Ishikawa (cell line): ENCODE measurements around the gene PRRT1B.

Experiments used
- CEBPB ChIP-seq: IDR thresholded peaks from 2 replicates; pipeline ENCODE4 v1.6.1; 2012
- CREB1 ChIP-seq: IDR thresholded peaks from 2 replicates; pipeline ENCODE4 v1.6.1; 2012; ENCODE audit warnings: low read depth
- EGR1 ChIP-seq: IDR thresholded peaks from 2 replicates; pipeline ENCODE4 v1.6.1; 2012
- EP300 ChIP-seq: IDR thresholded peaks from 2 replicates; pipeline ENCODE4 v1.6.1; 2012; ENCODE audit warnings: borderline replicate concordance
- FOXM1 ChIP-seq: IDR thresholded peaks from 2 replicates; pipeline ENCODE4 v1.6.1; 2012; ENCODE audit warnings: low read depth, borderline replicate concordance
- NFIC ChIP-seq: IDR thresholded peaks from 2 replicates; pipeline ENCODE4 v1.6.1; 2012
- RAD21 ChIP-seq: IDR thresholded peaks from 2 replicates; pipeline ENCODE4 v1.6.1; 2012; ENCODE audit warnings: low read depth
- TAF1 ChIP-seq: IDR thresholded peaks from 2 replicates; pipeline ENCODE4 v1.6.1; 2012; ENCODE audit warnings: low read depth, mild to moderate bottlenecking
- TCF12 ChIP-seq: IDR thresholded peaks from 2 replicates; pipeline ENCODE4 v1.6.1; 2012; ENCODE audit warnings: low read depth
- TEAD4 ChIP-seq: IDR thresholded peaks from 2 replicates; pipeline ENCODE4 v1.6.1; 2012
- YY1 ChIP-seq: IDR thresholded peaks from 2 replicates; pipeline ENCODE4 v1.6.1; 2012; ENCODE audit warnings: low read depth
- ZBTB7A ChIP-seq: IDR thresholded peaks from 2 replicates; pipeline ENCODE4 v1.6.1; 2012; ENCODE audit warnings: low read depth
- TF ChIP-seq, protein P1 (sequence below): IDR thresholded peaks from 2 replicates; pipeline ENCODE4 v1.6.1; 2012; ENCODE audit warnings: low read depth, mild to moderate bottlenecking
- TF ChIP-seq, protein P2 (sequence below): IDR thresholded peaks from 2 replicates; pipeline ENCODE4 v1.6.1; 2012
- TF ChIP-seq, protein P3 (sequence below): IDR thresholded peaks from 2 replicates; pipeline ENCODE4 v1.6.1; 2012

The PRRT1B gene

DNA sequence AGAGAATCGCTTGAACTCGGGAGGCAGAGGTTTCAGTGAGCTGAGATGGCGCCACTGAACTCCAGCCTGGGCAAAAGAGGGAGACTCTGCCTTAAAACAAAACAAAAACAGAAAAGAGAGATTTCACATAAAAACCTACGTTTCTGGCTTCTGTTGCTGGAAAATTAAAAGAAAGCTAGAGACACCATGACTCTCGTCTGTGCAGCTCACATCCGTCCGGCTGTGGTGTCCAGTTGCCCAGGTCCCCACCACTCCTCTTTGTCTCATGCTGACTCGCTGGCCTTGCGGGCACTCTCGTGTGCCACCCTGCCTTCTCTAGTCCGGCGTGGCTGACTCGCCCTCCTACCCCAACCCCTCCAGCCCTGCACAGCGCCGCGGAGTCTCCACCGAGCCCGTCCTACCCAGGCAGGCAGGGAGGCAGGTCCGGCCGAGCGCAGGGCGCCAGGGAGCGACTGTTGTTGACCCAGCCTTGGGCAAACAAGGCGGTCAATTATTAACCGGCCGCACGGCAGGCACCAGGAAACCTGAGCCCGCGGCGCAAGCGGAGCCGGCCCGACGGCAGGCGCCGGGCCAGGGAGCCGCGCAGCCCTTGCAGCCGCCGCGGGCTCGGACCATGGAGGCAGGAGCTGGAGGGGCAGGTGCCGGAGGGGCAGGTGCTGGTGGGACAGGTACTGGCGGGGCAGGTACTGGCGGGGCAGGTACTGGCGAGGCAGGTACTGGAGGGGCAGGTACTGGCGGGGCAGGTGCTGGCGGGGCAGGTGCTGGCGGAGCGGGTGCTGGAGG, at the start of gene PRRT1B:
PRRT1B (plus strand) TSS at position 521 of the 783 bp plus-strand sequence; CDS start at position 614, 93 bp downstream.
- TF ChIP-seq RAD21, result no peak
- no peak for TF ChIP-seq EGR1
- TF ChIP-seq, protein P1, sequence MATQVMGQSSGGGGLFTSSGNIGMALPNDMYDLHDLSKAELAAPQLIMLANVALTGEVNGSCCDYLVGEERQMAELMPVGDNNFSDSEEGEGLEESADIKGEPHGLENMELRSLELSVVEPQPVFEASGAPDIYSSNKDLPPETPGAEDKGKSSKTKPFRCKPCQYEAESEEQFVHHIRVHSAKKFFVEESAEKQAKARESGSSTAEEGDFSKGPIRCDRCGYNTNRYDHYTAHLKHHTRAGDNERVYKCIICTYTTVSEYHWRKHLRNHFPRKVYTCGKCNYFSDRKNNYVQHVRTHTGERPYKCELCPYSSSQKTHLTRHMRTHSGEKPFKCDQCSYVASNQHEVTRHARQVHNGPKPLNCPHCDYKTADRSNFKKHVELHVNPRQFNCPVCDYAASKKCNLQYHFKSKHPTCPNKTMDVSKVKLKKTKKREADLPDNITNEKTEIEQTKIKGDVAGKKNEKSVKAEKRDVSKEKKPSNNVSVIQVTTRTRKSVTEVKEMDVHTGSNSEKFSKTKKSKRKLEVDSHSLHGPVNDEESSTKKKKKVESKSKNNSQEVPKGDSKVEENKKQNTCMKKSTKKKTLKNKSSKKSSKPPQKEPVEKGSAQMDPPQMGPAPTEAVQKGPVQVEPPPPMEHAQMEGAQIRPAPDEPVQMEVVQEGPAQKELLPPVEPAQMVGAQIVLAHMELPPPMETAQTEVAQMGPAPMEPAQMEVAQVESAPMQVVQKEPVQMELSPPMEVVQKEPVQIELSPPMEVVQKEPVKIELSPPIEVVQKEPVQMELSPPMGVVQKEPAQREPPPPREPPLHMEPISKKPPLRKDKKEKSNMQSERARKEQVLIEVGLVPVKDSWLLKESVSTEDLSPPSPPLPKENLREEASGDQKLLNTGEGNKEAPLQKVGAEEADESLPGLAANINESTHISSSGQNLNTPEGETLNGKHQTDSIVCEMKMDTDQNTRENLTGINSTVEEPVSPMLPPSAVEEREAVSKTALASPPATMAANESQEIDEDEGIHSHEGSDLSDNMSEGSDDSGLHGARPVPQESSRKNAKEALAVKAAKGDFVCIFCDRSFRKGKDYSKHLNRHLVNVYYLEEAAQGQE, result no peak
- TF ChIP-seq CREB1, result no peak
- no peak for TF ChIP-seq YY1
- TF ChIP-seq, protein P2, sequence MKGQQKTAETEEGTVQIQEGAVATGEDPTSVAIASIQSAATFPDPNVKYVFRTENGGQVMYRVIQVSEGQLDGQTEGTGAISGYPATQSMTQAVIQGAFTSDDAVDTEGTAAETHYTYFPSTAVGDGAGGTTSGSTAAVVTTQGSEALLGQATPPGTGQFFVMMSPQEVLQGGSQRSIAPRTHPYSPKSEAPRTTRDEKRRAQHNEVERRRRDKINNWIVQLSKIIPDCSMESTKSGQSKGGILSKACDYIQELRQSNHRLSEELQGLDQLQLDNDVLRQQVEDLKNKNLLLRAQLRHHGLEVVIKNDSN, result no peak
- TF ChIP-seq, protein P3, sequence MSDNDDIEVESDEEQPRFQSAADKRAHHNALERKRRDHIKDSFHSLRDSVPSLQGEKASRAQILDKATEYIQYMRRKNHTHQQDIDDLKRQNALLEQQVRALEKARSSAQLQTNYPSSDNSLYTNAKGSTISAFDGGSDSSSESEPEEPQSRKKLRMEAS, result no peak
- no peak for TF ChIP-seq NFIC
- TF ChIP-seq ZBTB7A, result no peak
- TF ChIP-seq FOXM1, result no peak
- no peak for TF ChIP-seq TEAD4
- TF ChIP-seq EP300, result no peak
- no peak for TF ChIP-seq TAF1

DNA sequence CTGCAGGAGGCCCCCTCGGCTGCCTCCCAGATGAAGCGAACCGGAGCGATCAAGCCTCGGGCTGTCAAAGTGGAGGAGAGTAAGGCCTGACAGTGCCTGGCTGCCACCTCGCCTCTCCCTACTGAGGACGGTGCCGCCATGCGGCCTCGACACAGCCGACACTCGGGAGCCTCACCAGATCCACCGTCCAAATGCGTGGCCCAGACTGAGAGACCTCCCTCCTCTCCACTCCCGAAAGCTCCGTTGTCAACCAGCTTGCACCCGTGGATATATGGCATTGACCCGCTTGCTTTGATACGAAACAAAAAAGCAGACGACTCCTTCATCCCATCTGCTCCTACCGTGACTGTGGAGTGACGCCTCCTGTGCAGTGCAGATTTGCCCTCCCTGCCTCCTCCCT, 49.5 kb upstream of the PRRT1B start:
- TF ChIP-seq, protein P2, result no peak
- no peak for TF ChIP-seq TAF1
- TF ChIP-seq EGR1, result no peak
- TF ChIP-seq FOXM1, result no peak
- TF ChIP-seq ZBTB7A, result no peak
- no peak for TF ChIP-seq CEBPB
- TF ChIP-seq TEAD4, result no peak
- TF ChIP-seq, protein P3, result no peak
- TF ChIP-seq, protein P1, result no peak
- no peak for TF ChIP-seq RAD21
- no peak for TF ChIP-seq NFIC
- no peak for TF ChIP-seq CREB1
- TF ChIP-seq EP300, result no peak
- no peak for TF ChIP-seq YY1
- no peak for TF ChIP-seq TCF12

DNA sequence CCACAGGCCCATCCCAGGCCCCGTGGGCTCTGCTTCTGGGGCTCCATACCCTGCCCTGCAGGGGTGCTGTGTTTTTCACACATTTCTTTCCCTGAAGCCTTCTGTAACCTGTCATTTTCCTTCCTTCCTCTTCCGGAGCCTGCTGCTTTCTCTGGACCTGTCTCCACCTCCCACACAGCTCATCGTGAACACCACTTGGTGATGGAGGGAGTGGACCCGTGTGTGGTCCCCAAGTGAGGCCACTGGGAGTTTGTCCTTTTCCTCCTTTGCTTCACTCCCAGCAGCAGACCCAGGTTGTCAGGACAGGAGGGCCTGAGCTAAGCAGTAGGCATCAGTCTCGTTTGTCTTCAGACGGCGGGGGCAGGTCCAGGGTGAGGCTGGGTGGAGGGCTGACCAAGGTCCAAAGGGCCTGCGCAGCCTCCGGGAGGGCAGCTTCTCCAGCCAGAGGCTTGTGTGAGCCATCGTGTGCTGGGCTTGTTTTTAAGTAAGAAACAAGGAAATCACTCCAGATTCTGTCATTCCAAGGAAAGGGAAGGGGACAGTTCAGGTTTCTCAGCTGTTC, 48.4 kb upstream of the PRRT1B start:
- no peak for TF ChIP-seq RAD21
- TF ChIP-seq CEBPB, result no peak
- TF ChIP-seq EGR1, result no peak
- TF ChIP-seq TAF1, result no peak
- no peak for TF ChIP-seq FOXM1
- TF ChIP-seq YY1, result no peak
- no peak for TF ChIP-seq TCF12
- TF ChIP-seq NFIC, result no peak

DNA sequence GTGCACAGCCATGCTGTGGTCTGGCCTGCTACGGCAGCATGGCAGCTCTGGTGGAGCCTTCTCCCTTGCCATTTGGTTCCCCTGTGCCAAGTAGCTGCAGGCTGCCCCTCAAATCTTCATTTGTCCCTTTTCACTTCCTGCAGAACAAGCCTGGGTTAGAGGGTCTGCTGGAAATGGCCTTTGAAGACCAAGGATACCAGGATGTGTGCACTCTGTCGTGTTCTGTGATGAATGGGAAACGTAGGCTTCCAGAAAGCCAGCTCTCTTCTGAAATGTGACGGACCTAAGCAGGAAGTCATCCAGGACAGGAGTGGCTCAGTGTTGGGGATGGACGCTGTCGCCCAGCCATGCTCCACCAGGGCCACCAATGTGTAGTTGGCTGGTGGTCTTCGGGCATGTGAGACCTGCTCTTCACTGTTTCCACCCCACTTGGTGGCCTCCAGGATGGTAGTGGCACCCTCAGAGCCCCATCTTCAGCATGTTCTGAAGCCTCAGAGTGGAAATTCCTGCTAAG, 46.0 kb upstream of the PRRT1B start:
- TF ChIP-seq, protein P1, result no peak
- no peak for TF ChIP-seq CEBPB
- no peak for TF ChIP-seq ZBTB7A
- TF ChIP-seq, protein P2, result no peak
- TF ChIP-seq EGR1, result no peak
